NB4 (cell line): ENCODE measurements around the gene NFS1.

Source experiments
- DNase-seq: peaks from one replicate; pipeline ENCODE4 v3.0.0; 2010; ENCODE audit warnings: low read depth
- H3K4me3 ChIP-seq: one replicate; pipeline ENCODE4 v1.5.1; 2011; ENCODE audit warnings: mild to moderate bottlenecking, low read depth, low read length, moderate library complexity
- MYC ChIP-seq: IDR thresholded peaks from 2 replicates; pipeline ENCODE4 v1.6.1; 2011; ENCODE audit warnings: low read depth, low read length
- POLR2A ChIP-seq: IDR thresholded peaks from 2 replicates; pipeline ENCODE4 v1.6.1; 2011; ENCODE audit warnings: mild to moderate bottlenecking; ENCODE audit not compliant: insufficient read length; ENCODE audit errors: extremely low read depth
- TF ChIP-seq, protein P1 (sequence below): IDR thresholded peaks from one replicate; pipeline ENCODE4 v1.5.1; 2012; ENCODE audit warnings: low read depth, low read length
- TF ChIP-seq, protein P2 (sequence below): IDR thresholded peaks from 2 replicates; pipeline ENCODE4 v1.6.1; 2011; ENCODE audit warnings: low read depth, low read length

NFS1 gene

DNA sequence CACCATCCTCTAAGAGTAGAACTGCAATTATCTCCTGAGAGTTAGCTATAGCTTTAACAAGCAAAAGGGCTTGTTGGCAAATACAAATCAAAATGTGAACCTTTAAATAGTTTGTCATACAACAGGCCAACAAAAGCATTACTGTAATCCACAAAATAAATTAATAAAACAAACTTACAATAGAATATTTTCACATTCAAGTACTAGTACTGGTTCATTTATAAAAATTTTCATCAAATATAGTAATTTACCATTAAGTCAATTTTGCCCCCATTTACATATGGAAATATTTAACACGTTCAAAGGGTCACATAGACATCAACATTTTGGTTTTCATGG lies 33.5 kb upstream of the NFS1 start:
- no peak overlapping the region for H3K4me3 ChIP-seq
- no peak for DNase-seq
- TF ChIP-seq, protein P1, sequence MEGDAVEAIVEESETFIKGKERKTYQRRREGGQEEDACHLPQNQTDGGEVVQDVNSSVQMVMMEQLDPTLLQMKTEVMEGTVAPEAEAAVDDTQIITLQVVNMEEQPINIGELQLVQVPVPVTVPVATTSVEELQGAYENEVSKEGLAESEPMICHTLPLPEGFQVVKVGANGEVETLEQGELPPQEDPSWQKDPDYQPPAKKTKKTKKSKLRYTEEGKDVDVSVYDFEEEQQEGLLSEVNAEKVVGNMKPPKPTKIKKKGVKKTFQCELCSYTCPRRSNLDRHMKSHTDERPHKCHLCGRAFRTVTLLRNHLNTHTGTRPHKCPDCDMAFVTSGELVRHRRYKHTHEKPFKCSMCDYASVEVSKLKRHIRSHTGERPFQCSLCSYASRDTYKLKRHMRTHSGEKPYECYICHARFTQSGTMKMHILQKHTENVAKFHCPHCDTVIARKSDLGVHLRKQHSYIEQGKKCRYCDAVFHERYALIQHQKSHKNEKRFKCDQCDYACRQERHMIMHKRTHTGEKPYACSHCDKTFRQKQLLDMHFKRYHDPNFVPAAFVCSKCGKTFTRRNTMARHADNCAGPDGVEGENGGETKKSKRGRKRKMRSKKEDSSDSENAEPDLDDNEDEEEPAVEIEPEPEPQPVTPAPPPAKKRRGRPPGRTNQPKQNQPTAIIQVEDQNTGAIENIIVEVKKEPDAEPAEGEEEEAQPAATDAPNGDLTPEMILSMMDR = no peak
- TF ChIP-seq, protein P2, sequence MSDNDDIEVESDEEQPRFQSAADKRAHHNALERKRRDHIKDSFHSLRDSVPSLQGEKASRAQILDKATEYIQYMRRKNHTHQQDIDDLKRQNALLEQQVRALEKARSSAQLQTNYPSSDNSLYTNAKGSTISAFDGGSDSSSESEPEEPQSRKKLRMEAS = no peak
- TF ChIP-seq POLR2A = no peak
- no peak for TF ChIP-seq MYC

DNA sequence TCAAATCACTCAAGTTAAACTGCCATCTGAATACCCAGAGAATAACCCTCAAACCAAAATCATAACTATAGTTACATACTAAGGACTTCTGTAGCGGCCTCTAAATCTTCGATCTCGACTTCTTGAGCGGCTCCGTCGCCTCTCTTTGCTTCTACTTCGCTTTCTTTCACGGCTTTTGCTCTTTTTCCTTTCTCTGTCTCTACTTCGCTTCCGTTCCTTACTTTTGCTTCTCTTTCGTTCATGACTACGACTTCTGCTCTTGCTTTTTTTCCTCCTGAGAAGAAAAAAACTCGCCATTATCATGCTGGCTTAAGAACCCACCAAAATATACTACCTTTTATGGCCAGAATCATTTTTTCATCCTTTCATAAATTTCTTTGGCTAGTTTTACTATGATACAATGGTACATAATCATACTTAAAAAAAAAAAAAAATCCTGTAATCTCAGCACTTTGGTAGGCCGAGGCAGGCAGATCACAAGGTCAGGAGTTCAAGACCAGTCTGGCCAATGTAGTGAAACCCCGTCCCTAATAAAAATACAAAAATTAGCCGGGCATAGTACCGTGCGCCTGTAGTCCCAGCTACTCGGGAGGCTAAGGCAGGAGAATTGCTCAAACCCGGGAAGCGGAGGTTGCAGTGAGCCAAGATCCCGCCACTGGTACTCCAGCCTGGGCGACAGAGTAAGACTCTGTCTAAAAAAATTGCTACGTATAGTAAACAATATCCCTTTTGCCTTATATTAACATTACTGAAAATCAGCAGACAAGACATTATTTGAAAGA lies 32.9 kb upstream of the NFS1 start:
- DNase-seq = no peak
- H3K4me3 ChIP-seq = no peak overlapping the region
- TF ChIP-seq, protein P2 = no peak
- TF ChIP-seq MYC = no peak
- TF ChIP-seq POLR2A = no peak
- TF ChIP-seq, protein P1 = no peak

DNA sequence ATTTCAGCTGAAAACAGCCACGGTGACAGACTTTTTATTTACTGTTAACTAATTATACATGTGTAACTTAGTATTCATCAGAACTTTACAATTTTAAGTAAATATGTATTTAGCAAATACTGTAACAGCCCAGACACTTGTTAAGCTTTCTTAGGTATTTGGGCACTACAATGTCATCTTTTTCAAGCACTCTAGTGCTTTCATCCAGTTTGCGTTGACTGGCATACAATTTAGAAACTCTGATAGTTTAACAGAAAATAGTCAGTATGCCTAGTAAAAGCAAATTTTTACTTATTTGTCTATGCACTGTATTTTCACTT lies 32.3 kb upstream of the NFS1 start:
- TF ChIP-seq MYC (no peak), POLR2A (no peak)
- TF ChIP-seq, protein P1 = no peak
- TF ChIP-seq, protein P2 = no peak
- DNase-seq = no peak
- peak overlapping the region; percentile 5 for H3K4me3 ChIP-seq

DNA sequence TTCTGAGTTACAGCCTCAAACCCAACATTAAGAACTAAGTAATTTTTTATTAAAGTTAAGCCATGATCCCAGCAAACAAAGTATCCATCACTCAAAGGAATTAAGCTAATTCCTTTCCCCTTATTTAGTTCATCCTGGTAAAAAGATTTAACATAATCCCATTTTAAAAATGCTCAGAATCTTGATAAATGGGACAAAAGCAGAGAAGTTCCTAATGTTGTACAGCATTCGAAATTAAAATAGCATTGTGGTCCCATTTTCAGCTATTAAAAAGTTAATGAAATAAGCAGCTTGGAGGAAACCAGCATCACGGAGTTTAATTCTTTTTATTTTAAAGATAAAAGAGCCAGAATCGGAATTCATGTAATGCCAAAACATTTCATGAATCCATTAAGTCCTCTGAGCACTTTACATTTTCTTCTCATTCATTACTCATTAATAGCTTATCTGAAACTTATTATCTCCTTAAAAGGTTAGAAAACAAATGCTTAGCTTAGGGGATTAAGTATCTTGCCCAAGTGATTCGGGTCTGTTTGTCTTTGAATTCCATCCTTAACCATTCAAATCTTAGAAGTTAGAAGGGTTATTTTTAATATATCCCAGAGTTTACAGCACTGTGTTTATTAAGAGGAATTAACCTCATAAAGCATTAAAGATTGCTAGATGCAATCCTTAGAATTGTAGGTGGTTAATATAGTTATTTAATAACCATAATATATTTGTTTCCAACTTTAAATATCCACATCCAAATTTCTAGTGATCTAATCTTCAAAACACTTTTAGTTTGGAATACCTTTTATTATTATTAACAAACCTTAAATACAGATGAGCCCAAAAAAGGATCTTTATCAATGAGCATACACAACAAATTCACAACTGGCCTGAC lies 31.7 kb upstream of the NFS1 start:
- H3K4me3 ChIP-seq = peak overlapping the region; percentile 5
- no peak for DNase-seq
- TF ChIP-seq, protein P2 = no peak
- TF ChIP-seq POLR2A (no peak), MYC (no peak)
- TF ChIP-seq, protein P1 = no peak

DNA sequence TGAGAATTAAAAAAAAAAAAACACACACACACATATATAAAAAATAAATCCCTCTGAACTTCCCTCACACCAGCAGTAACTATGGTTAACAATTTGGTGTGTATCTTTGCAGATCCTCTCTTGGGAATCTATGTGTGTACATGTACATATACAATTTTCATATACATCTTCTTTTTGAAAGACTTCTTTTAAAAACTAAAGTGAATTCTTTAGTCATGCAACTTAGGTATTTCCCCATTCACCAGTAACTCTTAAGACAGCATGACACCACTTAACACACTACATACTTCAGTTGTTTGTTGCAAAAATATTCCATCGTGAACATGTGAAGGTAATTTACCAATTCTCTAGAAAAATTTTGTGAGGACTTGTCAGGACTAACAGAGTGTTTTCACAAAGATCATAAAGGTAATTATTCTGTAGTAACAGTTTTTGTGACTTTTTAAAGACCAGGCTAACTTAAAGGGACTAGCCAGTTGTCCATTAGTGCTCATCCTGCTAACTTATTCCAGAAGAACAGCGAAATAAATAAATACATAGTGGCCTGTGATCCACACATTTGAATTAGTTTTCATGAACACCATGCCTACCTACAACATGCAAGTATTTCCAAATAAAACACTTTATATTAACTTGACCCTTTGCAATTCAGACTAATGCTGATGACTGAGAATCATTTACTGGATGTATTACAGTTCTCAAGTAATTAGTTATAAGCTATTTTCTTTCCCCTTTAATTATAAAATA lies 30.9 kb upstream of the NFS1 start:
- no peak for TF ChIP-seq POLR2A
- TF ChIP-seq, protein P1 = no peak
- TF ChIP-seq MYC = no peak
- TF ChIP-seq, protein P2 = no peak
- DNase-seq = no peak
- H3K4me3 ChIP-seq = no peak overlapping the region
